ENCODE data around the gene EN2.

The EN2 gene

DNA sequence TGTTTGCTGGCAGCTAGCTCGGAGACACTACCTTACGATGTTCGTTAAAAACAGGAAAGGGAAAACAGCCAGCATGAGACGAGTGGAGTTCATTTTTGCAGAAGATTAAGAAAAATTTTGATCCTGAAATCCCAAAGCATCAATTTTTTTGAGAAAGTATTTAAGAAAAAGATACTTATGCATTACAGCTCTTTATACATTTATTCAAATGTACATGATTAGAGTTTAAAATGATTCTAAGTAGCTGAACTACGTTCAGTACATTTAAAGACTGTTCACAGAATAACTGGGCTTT, 53.7 kb downstream of the EN2 start:
- no peak for DNase-seq

DNA sequence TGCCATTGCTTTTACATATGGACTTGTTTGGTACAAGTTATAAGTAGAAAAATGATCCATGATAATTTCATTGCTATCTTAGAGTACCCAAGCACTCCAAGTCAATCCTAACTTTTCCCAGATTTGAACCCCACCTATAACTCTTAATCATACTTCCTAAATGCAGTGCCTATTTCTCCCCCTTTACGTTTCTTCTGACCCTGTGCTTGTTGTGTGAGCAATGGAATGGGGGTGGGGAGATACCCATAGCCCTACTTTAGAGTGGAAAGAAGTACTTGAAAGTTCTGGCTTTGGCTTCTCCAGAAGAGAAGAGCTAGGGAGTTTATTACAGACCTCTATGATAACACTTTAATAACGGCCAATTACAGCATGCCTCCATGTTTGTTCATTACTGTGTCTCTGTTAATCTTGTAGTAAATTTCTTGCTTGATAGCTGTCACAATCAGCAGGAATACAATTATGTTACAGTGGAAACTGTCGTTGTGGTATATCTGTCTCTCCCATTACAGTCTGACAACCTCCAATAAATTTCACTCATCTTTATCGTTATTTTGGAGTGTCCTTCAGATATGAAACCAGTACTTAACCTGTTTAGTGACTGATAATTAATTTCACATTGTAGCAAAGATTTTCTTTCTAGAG, 54.4 kb downstream of the EN2 start:
- DNase-seq: no peak

DNA sequence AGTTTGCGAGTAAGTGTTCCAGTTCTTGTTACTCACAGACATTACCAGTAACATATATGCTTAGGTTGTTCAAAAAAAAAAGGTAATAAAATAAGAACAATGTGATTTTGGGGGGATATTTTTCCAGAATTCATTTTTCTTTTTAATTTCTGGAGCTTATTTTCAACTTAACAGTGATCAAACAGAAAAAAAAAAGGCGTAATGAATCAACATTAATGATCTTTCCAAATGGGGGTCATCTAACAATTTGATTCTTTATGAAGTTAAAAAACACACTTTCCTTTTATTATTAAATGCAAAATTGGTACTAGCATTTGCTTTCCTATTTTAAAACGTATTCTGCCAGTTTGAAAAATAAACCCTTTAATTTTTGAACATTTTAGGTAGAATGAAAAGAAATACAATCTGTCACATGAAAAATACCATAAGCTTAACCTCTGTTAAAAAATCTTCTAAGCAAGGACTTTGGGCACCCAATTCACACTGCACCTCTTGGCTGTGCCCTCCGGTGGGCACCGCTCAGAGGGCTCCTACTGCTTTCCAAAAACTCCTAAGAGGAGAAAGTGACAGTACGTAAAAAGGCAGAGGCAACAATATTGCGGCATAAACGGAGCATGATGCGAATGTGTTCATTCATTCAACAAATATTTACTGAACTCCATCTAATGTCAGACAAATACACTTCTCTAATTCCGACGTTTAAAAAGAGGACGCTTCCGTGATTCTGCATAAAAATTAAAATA, 55.8 kb downstream of the EN2 start:
- DNase-seq: no peak

DNA sequence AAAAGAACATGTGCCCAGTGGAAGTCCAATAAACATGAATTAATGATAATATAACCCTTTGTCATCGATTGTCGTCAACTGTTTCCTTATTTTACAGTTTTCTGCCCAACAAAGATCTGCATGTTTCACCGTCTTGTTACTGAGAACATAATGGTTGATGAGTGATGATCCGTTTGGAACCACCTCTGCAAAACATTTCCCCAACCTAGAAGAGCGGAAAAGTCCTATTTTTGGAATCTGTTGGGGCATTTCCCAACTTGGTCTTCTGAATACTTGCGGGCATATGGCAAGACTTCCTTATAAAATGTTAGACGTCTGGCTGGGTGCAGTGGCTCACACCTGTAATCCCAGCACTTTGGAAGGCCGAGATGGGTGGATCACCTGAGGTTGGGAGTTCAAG, 56.4 kb downstream of the EN2 start:
- no peak for DNase-seq

All from 8988T (cell line).